Left renal pelvis (tissue), 4 donors: Measurements from ENCODE around the gene BAZ2B. TPM values are rescaled to one million over a fixed set of nuclear protein-coding genes. Genes with fewer than 3 reads are reported as not detected.
"Not testable (repeated sequence)": the region's sequence is repeated elsewhere in the genome, so short reads cannot be mapped to it uniquely, and the experiment has no call there.

ENCODE experiments used
- DNase-seq, 4 donors: peaks; one replicate each; pipeline ENCODE4 v3.0.0-alpha.2; 2013; ENCODE audit warnings: low read depth in 4 of 4, low spot score in 3 of 4
- polyA plus RNA-seq, 4 donors: library from polyadenylated mRNA; unstranded; fragments of 120-200 nt; gene quantifications; one replicate each; pipeline ENCODE4 v1.2.1, GENCODE V29; 2013; ENCODE audit not compliant: insufficient read length in 4 of 4

The BAZ2B gene
- polyA plus RNA-seq, 4 donors, result 68.3 to 76.3 (median 72.1) TPM

- DNase-seq, result no peak
Observed at GRCh38 chr2:159441182-159441581, 175.2 kb downstream of the BAZ2B start.

- no peak for DNase-seq
Observed at GRCh38 chr2:159439421-159439820, 176.9 kb downstream of the BAZ2B start.

- DNase-seq, result no peak
Observed at GRCh38 chr2:159438720-159439353, 177.5 kb downstream of the BAZ2B start.

GRCh38 chr2:159438284-159438683 is 178.1 kb downstream of the BAZ2B start:
- DNase-seq, result no peak

GRCh38 chr2:159432610-159433009 is 183.7 kb downstream of the BAZ2B start:
- no peak for DNase-seq

GRCh38 chr2:159427048-159427447 is 189.3 kb downstream of the BAZ2B start:
- no peak for DNase-seq

GRCh38 chr2:159419403-159419802 is 196.9 kb downstream of the BAZ2B start:
- no peak for DNase-seq

- no peak for DNase-seq
Observed at GRCh38 chr2:159411460-159411859, 204.9 kb downstream of the BAZ2B start.

GRCh38 chr2:159410276-159410675 is 206.1 kb downstream of the BAZ2B start:
- DNase-seq, result no peak

GRCh38 chr2:159409116-159409800 is 207.1 kb downstream of the BAZ2B start:
- no peak for DNase-seq

GRCh38 chr2:159402790-159403189 is 213.6 kb downstream of the BAZ2B start:
- DNase-seq, result no peak

GRCh38 chr2:159402160-159402559 is 214.2 kb downstream of the BAZ2B start:
- DNase-seq, result not testable (repeated sequence)

GRCh38 chr2:159399716-159400415 is 216.5 kb downstream of the BAZ2B start:
- peak in 1 of 4 donors; percentile 6 for DNase-seq

GRCh38 chr2:159396799-159397198 is 219.5 kb downstream of the BAZ2B start:
- no peak for DNase-seq

- DNase-seq, result no peak
Observed at GRCh38 chr2:159382447-159383028, 233.8 kb downstream of the BAZ2B start.

GRCh38 chr2:159381574-159381973 is 234.8 kb downstream of the BAZ2B start:
- DNase-seq, result peak in 1 of 4 donors; percentile 10

GRCh38 chr2:159380685-159381239 is 235.6 kb downstream of the BAZ2B start:
- DNase-seq, result no peak

GRCh38 chr2:159379181-159379580 is 237.2 kb downstream of the BAZ2B start:
- DNase-seq, result no peak

GRCh38 chr2:159375241-159375640 is 241.1 kb downstream of the BAZ2B start:
- no peak for DNase-seq

- DNase-seq, result no peak
Observed at GRCh38 chr2:159371506-159371905, 244.8 kb downstream of the BAZ2B start.

GRCh38 chr2:159366538-159366937 is 249.8 kb downstream of the BAZ2B start:
- DNase-seq, result no peak
